Central memory CD8-positive, alpha-beta T cell (primary cell): ENCODE results near the gene LTBP2.

ENCODE experiments used
- ATAC-seq: fragments of 150-1000 bp; cut with Tn5 transposase; replicated peaks from 2 replicates; pipeline ENCODE4 v1.10.0; 2022; ENCODE audit warnings: mild to moderate bottlenecking, moderate FRiP score, moderate number of reproducible peaks; ENCODE audit not compliant: poor library complexity, severe bottlenecking; ENCODE audit errors: extremely low read depth
- DNase-seq, 2 donors: peaks; one replicate each; pipeline ENCODE4 v3.0.0; 2021; ENCODE audit warnings: low spot score in 2 of 2
- H3K27ac Mint-ChIP-seq: one replicate; pipeline ENCODE4 v1.8.0; 2022; ENCODE audit warnings: low read depth, mild to moderate bottlenecking, moderate library complexity, mixed read lengths
- H3K27me3 Mint-ChIP-seq: one replicate; pipeline ENCODE4 v1.8.0; 2022; ENCODE audit warnings: mixed read lengths
- H3K36me3 Mint-ChIP-seq: one replicate; pipeline ENCODE4 v1.8.0; 2022; ENCODE audit warnings: mild to moderate bottlenecking, moderate library complexity, mixed read lengths; ENCODE audit not compliant: insufficient read depth
- H3K4me1 Mint-ChIP-seq: one replicate; pipeline ENCODE4 v1.8.0; 2022; ENCODE audit warnings: mixed read lengths
- H3K4me3 Mint-ChIP-seq: one replicate; pipeline ENCODE4 v1.8.0; 2022; ENCODE audit warnings: mild to moderate bottlenecking, moderate library complexity, mixed read lengths
- H3K9me3 Mint-ChIP-seq: one replicate; pipeline ENCODE4 v1.8.0; 2022; ENCODE audit warnings: mixed read lengths

Gene LTBP2

GRCh38 chr14:74510959-74511409 is 101.1 kb downstream of the LTBP2 start:
- no peak for ATAC-seq
- Mint-ChIP-seq H3K27ac (no peak overlapping the region), H3K36me3 (no peaks in the 10 kb centered on the region), H3K4me1 (peaks cover 5% of the 10 kb centered on the region), H3K27me3 (peaks cover 32% of the 10 kb centered on the region), H3K9me3 (no peaks in the 10 kb centered on the region), H3K4me3 (no peak overlapping the region)
- DNase-seq = no peak

- H3K4me3 Mint-ChIP-seq = no peak overlapping the region
- H3K9me3 Mint-ChIP-seq = no peaks in the 10 kb centered on the region
- H3K27ac Mint-ChIP-seq = no peak overlapping the region
- ATAC-seq = no peak
- DNase-seq = no peak
- H3K36me3 Mint-ChIP-seq = no peaks in the 10 kb centered on the region
- H3K27me3 Mint-ChIP-seq = peaks cover 32% of the 10 kb centered on the region
- H3K4me1 Mint-ChIP-seq = peaks cover 5% of the 10 kb centered on the region
These were observed 101.7 kb downstream of the LTBP2 start for GRCh38 chr14:74510223-74510931.

DNA sequence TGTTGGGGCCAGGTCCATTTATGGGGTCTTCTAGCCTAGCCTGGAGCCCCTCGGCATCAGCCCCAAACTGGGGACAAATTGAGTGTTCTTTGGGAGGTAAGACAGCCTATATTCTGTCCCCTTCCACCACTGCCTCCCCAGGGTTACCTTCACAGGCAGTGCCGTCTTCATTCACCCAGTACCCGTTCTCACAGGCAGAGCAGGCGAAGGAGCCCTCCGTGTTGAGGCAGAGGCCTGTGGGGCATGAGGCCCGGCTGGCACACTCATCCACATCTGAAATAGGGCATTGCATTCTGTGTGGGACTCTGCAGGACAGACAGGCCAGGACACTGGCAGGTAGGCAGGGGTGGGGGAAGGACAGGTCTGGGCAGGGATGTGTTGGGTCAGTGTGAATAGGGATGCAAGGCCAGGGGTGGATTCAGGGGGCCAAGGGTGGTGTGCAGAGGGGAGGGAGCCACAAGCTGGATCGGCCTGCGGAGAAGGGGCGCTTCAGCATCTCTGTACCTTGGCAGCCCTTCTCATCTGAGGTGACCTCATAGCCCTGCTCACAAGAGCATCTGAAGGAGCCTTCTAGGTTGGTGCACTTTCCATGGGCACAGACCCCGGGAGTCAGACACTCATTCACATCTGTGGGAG is 102.3 kb downstream of the LTBP2 start:
- no peak overlapping the region for H3K27ac Mint-ChIP-seq
- H3K4me3 Mint-ChIP-seq = no peak overlapping the region
- H3K27me3 Mint-ChIP-seq = peaks cover 32% of the 10 kb centered on the region

GRCh38 chr14:74508844-74509428 is 103.1 kb downstream of the LTBP2 start:
- no peak overlapping the region for H3K27ac Mint-ChIP-seq
- no peaks in the 10 kb centered on the region for H3K9me3 Mint-ChIP-seq
- DNase-seq (no peak), ATAC-seq (no peak)
- no peak overlapping the region for H3K4me3 Mint-ChIP-seq
- H3K36me3 Mint-ChIP-seq = no peaks in the 10 kb centered on the region
- no peaks in the 10 kb centered on the region for H3K4me1 Mint-ChIP-seq
- peaks cover 32% of the 10 kb centered on the region for H3K27me3 Mint-ChIP-seq

More for the DNA sequence above, 102.3 kb downstream of the LTBP2 start:
- Mint-ChIP-seq H3K36me3 (no peaks in the 10 kb centered on the region), H3K9me3 (no peaks in the 10 kb centered on the region), H3K4me1 (peaks cover 4% of the 10 kb centered on the region)
- no peak for DNase-seq
- no peak for ATAC-seq

- H3K27me3 Mint-ChIP-seq = peaks cover 32% of the 10 kb centered on the region
- no peaks in the 10 kb centered on the region for H3K9me3 Mint-ChIP-seq
- H3K4me1 Mint-ChIP-seq = no peaks in the 10 kb centered on the region
- no peak for ATAC-seq
- H3K36me3 Mint-ChIP-seq = no peaks in the 10 kb centered on the region
- DNase-seq = no peak
- no peak overlapping the region for H3K27ac Mint-ChIP-seq
- H3K4me3 Mint-ChIP-seq = no peak overlapping the region
These were observed 103.7 kb downstream of the LTBP2 start for GRCh38 chr14:74508292-74508731.

GRCh38 chr14:74507840-74508239 is 104.2 kb downstream of the LTBP2 start:
- no peaks in the 10 kb centered on the region for H3K36me3 Mint-ChIP-seq
- no peak overlapping the region for H3K4me3 Mint-ChIP-seq
- H3K9me3 Mint-ChIP-seq = no peaks in the 10 kb centered on the region
- no peak for DNase-seq
- no peak for ATAC-seq
- H3K27me3 Mint-ChIP-seq = peaks cover 29% of the 10 kb centered on the region
- no peak overlapping the region for H3K27ac Mint-ChIP-seq
- no peaks in the 10 kb centered on the region for H3K4me1 Mint-ChIP-seq

DNA sequence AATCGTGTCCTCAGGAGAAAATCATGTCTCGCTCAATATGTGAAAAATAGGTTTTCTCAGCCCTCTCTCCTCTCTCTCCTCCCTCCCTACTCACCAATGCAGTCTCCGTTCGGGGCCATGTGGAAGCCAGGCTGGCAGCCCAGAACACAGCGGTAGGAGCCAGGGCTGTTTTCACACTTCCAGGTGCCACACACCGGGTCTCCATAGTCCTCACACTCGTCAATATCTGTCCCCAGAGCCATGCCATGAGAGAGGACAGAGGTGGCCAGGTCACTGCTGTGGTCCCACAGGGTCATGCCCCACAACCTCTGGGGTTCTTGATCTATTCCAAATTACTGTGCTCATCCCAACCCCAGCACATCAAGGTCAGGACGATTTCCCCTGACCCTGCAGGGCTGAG is 105.0 kb downstream of the LTBP2 start:
- ATAC-seq (no peak), DNase-seq (no peak)
- Mint-ChIP-seq H3K27ac (no peak overlapping the region), H3K27me3 (peaks cover 21% of the 10 kb centered on the region), H3K4me3 (no peak overlapping the region), H3K4me1 (peaks cover 4% of the 10 kb centered on the region), H3K9me3 (no peaks in the 10 kb centered on the region), H3K36me3 (no peaks in the 10 kb centered on the region)

GRCh38 chr14:74506411-74506851 is 105.6 kb downstream of the LTBP2 start:
- no peak overlapping the region for H3K4me3 Mint-ChIP-seq
- ATAC-seq (no peak), DNase-seq (no peak)
- H3K27me3 Mint-ChIP-seq = peaks cover 15% of the 10 kb centered on the region
- no peaks in the 10 kb centered on the region for H3K9me3 Mint-ChIP-seq
- no peak overlapping the region for H3K27ac Mint-ChIP-seq
- peaks cover 6% of the 10 kb centered on the region for H3K4me1 Mint-ChIP-seq
- H3K36me3 Mint-ChIP-seq = no peaks in the 10 kb centered on the region

- no peak for ATAC-seq
- Mint-ChIP-seq H3K27ac (no peak overlapping the region), H3K9me3 (no peaks in the 10 kb centered on the region), H3K36me3 (no peaks in the 10 kb centered on the region), H3K27me3 (peaks cover 9% of the 10 kb centered on the region), H3K4me1 (peaks cover 6% of the 10 kb centered on the region), H3K4me3 (no peak overlapping the region)
- DNase-seq = no peak
These were observed 106.2 kb downstream of the LTBP2 start for GRCh38 chr14:74505831-74506230.

DNA sequence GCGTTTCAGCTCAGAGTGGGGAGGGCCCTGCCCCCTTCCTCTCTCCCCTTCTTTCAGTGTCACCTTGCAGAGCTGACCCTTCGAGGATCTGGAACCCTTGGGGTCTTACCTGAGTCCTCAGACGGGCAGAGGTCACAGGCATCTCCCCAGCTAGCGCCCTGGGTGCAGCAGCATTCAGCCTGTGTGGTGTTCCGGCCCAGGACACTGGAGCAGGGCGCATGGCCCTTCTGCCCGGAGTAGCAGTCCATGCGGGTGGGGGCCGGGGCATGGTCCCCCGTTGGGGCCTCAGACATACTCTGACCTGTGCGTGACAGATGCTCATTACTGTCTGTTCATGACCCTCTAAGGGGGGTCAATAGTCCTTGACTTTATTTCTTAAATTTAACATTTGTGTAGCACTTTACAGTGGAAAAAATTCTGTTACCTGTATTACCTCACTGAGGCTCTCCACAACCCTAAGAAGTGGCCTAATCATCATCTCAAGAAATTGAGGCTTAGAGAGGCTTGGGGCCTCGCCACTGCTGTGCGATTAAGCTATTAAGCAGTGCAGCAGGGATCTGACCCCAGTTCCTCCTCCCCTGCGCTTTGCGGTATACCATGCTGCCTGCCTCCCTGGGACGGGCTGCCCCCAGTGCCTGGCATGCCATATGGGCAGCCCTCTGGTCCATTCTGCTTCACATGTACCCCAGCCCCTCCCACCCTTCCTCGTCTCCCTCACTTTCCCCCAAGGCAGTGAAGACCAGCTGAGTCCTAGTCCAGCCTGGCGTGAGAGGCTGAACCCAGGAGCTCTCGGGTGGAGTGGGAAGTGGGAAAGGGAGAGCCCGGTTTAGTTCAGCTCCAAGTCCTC is 106.9 kb downstream of the LTBP2 start:
- Mint-ChIP-seq H3K36me3 (no peaks in the 10 kb centered on the region), H3K27ac (no peak overlapping the region), H3K9me3 (no peaks in the 10 kb centered on the region), H3K4me1 (peaks cover 6% of the 10 kb centered on the region), H3K4me3 (no peak overlapping the region), H3K27me3 (peaks cover 6% of the 10 kb centered on the region)
- no peak for DNase-seq
- no peak for ATAC-seq

DNA sequence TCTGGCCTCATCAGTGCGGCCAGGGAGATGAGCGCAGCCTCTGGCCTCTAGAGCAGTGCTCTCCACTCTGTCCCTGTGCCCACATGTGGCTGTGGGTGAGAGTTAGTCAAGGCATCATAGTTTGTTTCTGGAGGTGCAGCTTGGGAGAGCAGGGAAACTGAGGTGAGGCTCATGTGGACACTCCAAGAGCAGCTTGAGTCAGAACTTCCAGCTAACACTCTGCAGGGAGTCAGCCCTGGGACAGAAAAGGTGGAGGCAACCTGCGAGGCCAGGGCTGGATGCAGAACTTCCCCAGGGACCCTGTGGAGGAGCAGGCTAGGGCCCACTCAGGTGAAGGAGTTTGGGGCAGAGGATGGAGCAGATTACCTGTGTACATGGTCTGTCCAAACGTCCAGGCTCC is 107.6 kb downstream of the LTBP2 start:
- H3K4me1 Mint-ChIP-seq = peaks cover 6% of the 10 kb centered on the region
- H3K36me3 Mint-ChIP-seq = no peaks in the 10 kb centered on the region
- H3K9me3 Mint-ChIP-seq = no peaks in the 10 kb centered on the region
- peaks cover 2% of the 10 kb centered on the region for H3K27me3 Mint-ChIP-seq
- ATAC-seq (no peak), DNase-seq (no peak)
- no peak overlapping the region for H3K27ac Mint-ChIP-seq
- no peak overlapping the region for H3K4me3 Mint-ChIP-seq

DNA sequence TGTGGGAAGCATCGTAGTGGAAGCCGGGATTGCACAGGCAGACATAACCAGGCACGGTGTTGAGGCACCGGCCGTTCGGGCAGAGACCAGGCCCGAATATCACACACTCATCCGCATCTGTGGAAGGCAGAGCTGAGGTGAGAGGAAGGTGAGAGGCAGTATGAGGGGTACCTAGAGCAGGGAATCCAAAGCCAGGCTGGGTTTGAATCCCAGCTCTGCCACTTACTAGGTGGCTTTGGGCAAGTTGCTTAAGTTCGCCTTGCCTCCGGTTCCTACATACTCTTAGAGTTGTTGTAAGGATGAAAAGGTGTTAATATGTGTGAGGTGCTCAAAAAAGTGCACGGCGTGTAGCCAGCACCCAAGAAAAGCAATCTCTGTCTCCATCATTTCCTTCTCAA is 108.1 kb downstream of the LTBP2 start:
- Mint-ChIP-seq H3K27me3 (no peaks in the 10 kb centered on the region), H3K4me1 (peaks cover 6% of the 10 kb centered on the region), H3K36me3 (no peaks in the 10 kb centered on the region), H3K9me3 (no peaks in the 10 kb centered on the region), H3K4me3 (no peak overlapping the region), H3K27ac (no peak overlapping the region)
- DNase-seq (no peak), ATAC-seq (no peak)
